T-helper 1 cell (primary cell): Measurements from ENCODE around the gene SLX9.
A peak's percentile ranks its signal among the peaks of the same experiment; 100 is the strongest.
"Not testable (repeated sequence)": the region's sequence is repeated elsewhere in the genome, so short reads cannot be mapped to it uniquely, and the experiment has no call there.

Experiments used
- DNase-seq, 5 donors: peaks; one replicate each; pipeline ENCODE4 v3.0.0-alpha.2; 2012 to 2020

Gene SLX9

GRCh38 chr21:44962403-44962966, 22.7 kb downstream of the SLX9 start:
- DNase-seq: no peak

- no peak for DNase-seq
Measured at GRCh38 chr21:44964381-44964780, 24.6 kb downstream of the SLX9 start.

GRCh38 chr21:44965251-44966022, 25.6 kb downstream of the SLX9 start:
- peak in 1 of 5 donors; percentile 41 for DNase-seq

GRCh38 chr21:44966135-44967081, 26.6 kb downstream of the SLX9 start:
- no peak for DNase-seq

- DNase-seq: no peak
Measured at GRCh38 chr21:44967082-44968047, 27.5 kb downstream of the SLX9 start.

GRCh38 chr21:44969066-44969670, 29.3 kb downstream of the SLX9 start:
- no peak for DNase-seq

GRCh38 chr21:44969931-44970755, 30.3 kb downstream of the SLX9 start:
- no peak for DNase-seq

GRCh38 chr21:44970766-44971671, 31.2 kb downstream of the SLX9 start:
- no peak for DNase-seq

- no peak for DNase-seq
Measured at GRCh38 chr21:44971672-44971995, 31.8 kb downstream of the SLX9 start.

GRCh38 chr21:44972301-44972814, 32.5 kb downstream of the SLX9 start:
- no peak for DNase-seq

- DNase-seq: no peak
Measured at GRCh38 chr21:44972821-44973220, 33.0 kb downstream of the SLX9 start.

- DNase-seq: no peak
Measured at GRCh38 chr21:44973598-44973997, 33.8 kb downstream of the SLX9 start.

GRCh38 chr21:44974676-44975075, 34.8 kb downstream of the SLX9 start:
- no peak for DNase-seq

- DNase-seq: no peak
Measured at GRCh38 chr21:44975720-44976555, 36.1 kb downstream of the SLX9 start.

- DNase-seq: not testable (repeated sequence)
Measured at GRCh38 chr21:44976556-44977393, 36.9 kb downstream of the SLX9 start.

GRCh38 chr21:44977616-44978340, 37.9 kb downstream of the SLX9 start:
- no peak for DNase-seq
